ENCODE data around the gene LDLRAD3.

DNA sequence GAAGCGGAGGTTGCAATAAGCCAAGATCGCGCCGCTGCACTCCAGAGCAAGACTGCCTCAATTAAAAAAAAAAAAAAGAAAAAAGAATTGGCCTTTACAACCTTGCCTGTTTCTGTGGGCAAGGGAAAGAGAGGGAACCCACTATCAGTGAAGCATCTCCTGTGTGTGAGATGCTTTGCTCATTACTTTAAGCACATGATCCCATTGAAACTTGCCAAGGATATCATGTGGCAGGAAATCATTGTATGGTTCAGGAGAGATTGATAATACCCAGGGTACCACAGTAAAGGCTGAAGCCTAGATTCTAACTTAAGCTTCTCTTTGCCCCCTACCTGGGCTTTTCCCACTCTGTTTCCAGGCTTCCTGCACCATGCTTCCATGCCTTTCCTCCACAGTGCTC, 3.6 kb downstream of the LDLRAD3 start:
- TF ChIP-seq YY1 (IDR thresholded peaks at IDR 0.05; ENCODE audit: low read depth) = no peak
- TF ChIP-seq, protein P1, sequence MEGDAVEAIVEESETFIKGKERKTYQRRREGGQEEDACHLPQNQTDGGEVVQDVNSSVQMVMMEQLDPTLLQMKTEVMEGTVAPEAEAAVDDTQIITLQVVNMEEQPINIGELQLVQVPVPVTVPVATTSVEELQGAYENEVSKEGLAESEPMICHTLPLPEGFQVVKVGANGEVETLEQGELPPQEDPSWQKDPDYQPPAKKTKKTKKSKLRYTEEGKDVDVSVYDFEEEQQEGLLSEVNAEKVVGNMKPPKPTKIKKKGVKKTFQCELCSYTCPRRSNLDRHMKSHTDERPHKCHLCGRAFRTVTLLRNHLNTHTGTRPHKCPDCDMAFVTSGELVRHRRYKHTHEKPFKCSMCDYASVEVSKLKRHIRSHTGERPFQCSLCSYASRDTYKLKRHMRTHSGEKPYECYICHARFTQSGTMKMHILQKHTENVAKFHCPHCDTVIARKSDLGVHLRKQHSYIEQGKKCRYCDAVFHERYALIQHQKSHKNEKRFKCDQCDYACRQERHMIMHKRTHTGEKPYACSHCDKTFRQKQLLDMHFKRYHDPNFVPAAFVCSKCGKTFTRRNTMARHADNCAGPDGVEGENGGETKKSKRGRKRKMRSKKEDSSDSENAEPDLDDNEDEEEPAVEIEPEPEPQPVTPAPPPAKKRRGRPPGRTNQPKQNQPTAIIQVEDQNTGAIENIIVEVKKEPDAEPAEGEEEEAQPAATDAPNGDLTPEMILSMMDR (IDR thresholded peaks at IDR 0.05) = no peak
- no peak for TF ChIP-seq EZH2phosphoT487 (IDR thresholded peaks at IDR 0.05; ENCODE audit: borderline replicate concordance, low read depth)

Data from SK-N-SH (cell line).